GM20000 (cell line): ENCODE results near the gene LRRN1.
"Not testable (repeated sequence)": the region's sequence is repeated elsewhere in the genome, so short reads cannot be mapped to it uniquely, and the experiment has no call there.

Source experiments
- DNase-seq: peaks from one replicate; pipeline ENCODE4 v3.0.0; 2012; ENCODE audit warnings: low spot score
- CTCF ChIP-seq: IDR thresholded peaks from 2 replicates; pipeline ENCODE4 v1.5.1; 2012; ENCODE audit warnings: mild to moderate bottlenecking, control low read depth; ENCODE audit errors: extremely low read depth, missing control alignments

LRRN1 gene

GRCh38 chr3:3853544-3853943 is 54.3 kb downstream of the LRRN1 start:
- no peak for DNase-seq
- TF ChIP-seq CTCF = no peak

DNA sequence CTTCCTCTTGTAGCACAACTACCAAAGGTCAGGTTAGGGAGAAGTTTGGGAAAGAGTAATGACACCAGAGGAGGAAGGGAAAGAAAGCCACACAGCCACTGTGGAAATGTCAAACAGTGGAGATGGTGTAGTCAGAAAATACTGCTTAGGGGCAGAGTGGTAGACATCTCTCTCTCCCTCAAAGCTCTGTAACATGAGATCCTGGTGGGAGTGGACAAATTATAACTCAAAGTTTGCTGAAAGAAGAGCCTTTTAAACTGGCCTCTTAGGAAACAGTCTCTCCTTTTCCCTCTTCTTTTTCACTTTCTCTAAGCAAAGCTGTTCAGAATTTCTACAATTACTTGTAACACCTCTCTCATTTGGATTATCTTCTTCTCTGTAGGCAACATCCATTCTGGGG is 55.8 kb downstream of the LRRN1 start:
- DNase-seq = no peak
- TF ChIP-seq CTCF = no peak

DNA sequence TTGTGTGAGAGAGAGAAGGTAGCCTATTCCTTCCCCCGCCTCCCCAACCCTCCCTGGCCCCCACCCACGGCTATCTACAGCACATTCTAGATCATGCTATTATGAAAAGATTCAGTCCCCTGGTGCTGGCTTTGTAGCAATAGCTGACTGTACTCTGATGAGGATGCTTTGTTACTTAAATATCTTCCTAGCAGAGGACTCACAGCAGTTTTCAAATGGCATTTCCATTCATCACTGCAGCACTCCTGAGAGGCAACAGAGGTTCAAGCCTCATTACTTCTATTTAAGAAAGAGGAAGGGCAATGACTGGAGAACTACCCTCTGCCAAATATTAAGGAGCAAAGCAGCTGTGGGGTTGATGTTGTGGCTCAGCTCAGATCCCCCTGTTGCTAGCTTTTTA is 61.0 kb downstream of the LRRN1 start:
- DNase-seq = no peak
- TF ChIP-seq CTCF = no peak

DNA sequence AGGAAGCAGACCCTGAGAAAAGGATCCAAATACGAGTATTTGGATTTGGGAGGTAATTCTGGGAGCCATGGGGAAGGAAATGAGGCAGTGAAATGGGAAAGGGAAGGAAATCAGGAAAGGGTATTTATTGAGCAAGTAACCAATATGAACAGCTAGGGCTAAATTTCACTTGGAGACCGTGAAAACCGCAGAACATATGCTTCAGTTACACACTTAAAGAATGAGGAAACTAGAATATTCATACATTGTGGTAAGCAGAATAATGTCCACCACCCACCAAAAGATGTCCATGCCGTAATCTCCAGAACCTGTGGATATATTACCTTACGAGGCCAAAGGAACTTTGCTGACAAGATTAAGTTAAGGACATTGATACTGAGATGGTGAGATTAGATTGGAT is 63.3 kb downstream of the LRRN1 start:
- DNase-seq = no peak
- no peak for TF ChIP-seq CTCF

DNA sequence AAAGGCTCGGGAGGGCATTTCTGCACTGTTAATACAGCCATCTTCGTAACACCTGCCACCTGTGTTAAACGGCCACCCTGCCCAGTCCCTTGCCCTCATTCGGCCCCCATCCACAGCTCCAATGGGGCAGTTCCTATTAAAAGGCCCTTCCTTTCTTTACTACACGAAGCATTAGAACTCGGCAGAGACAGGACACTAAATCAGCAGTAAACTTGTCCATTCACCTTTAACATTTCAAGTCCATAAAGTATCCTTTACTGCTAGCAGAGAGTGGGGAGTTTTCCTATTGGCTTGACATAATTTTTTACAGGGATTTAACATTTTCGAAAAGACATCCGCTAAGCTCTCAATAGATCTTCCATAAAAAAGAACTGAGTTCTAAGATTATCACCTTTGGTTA is 76.3 kb downstream of the LRRN1 start:
- no peak for DNase-seq
- TF ChIP-seq CTCF = no peak

DNA sequence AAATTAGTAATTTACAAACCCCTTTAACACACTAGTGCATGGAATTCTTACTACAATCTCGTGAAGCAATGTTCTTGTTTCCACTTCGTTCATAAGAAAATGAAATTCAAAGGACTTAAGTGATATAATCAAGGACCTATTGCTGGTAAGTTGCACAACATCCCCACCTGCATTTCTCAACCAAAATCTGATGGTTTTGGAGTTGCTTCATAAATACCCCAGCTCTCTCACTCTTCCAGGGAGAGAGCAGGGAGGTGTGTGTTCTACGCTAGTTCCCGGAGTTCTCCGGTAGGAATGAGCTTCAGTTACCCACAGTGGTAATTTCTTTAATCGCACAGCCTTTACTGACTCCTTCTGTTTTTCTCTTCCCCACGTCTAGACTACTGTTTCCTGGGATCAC is 81.8 kb downstream of the LRRN1 start:
- DNase-seq = no peak

DNA sequence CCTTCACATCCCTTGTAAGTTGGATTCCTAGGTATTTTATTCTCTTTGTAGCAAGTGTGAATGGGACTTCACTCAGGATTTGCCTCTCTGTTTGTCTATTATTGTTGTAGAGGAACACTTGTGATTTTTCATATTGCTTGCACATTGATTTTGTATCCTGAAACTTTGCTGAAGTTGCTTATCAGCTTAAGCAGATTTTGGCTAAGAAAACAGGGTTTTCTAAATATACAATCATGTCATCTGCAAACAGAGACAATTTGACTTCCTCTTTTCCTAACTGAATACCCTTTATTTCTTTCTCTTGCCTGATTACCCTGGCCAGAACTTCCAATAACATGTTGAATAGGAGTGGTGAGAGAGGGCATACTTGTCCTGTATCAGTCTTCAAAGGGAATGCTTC is 88.1 kb downstream of the LRRN1 start:
- DNase-seq = not testable (repeated sequence)

More for the DNA sequence above, 81.8 kb downstream of the LRRN1 start:
- TF ChIP-seq CTCF = no peak

DNA sequence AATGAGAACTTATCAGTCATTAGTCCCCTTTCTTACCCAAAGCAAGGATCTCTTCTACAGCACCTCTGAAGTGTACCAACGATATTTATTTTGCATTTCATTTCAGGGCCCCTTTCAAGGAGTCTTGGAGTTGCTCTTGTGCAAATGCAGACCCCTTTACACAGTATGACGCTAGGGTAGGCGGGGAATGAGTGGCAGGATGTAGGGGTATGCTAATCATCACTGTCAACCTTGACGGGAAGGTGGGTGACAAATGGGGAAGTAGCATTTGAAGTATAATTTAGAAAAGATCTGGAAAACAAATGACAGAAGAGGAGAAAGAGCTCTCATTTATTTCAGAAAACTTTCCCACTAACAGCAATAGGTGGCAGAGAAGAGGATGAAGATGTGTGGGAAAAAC is 94.4 kb downstream of the LRRN1 start:
- no peak for TF ChIP-seq CTCF
- no peak for DNase-seq
